NOMO-1 treated with dmso at 0.1 percent for 144 hours (cell line): ENCODE results near the gene CCDC85C.

ENCODE experiments used
- DNase-seq: peaks from one replicate; lab custom pipeline; 2025; ENCODE audit not compliant: unreplicated experiment; lab: John Stamatoyannopoulos, UW

Gene CCDC85C

DNA sequence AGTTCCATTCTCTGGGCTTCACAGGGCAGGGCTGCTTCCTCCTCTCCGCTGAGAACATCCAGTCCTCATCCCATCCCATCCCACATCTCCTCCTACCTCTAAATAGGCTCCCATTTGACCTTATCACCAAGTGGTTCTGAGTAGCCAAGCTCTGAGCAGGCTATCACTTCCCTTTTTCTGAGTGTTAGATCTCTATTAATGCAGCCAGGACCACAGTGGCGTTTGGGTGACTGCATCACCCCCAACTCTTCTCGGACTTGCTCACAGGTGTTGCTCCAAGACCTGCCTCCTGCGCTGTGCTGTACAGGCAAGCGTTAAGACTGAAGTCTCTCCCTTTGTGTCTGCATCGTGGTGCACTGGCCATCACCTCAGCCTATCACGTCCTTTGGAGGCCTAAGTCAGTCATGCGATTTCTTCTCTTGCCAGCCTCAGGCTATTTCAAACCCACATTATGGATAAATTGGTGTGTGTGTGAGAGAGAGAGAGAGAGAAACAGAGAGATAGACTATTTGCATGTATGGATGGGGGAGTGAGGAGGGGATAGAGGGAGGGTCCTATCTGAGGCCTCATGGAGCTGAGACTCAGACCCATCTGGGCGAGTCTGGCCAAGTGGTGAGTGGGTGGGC is 28.5 kb upstream of the CCDC85C start:
- DNase-seq, result no peak

- DNase-seq, result no peak
Observed at GRCh38 chr14:99630202-99630601, 26.2 kb upstream of the CCDC85C start.

DNA sequence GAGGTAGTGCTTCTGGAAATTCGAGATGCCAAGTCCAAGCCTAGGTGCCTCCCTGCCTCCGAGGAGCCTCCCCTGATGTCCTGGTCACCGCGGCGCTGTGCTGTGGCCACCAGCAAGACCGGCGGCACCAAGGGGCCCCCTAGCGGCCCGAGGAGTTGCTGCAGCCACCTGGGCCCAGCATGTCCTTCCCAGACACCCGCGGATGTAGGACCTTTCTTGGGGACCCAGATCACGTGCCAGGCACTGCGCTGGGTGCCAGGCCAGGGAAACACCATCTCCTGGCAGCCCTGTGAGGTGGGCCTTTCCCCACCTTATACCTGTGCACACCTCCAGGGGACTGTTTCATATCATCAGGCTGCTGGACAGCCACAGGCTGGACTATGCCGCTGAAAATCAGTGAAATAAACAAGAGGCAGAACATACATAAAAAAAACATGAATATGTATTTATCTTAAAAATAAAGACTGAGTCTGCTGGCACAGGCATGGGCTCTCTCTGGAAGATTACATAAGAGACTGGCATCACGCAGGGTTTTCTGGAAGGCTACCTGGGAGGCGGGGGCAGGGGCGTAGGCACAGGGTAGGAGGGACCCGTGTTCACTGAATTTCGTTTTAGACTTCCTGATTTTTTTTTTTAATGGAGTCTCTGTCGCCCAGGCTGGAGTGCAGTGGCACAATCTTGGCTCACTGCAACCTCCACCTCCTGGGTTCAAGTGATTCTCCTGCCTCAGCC is 25.0 kb upstream of the CCDC85C start:
- DNase-seq, result peak; percentile 35

DNA sequence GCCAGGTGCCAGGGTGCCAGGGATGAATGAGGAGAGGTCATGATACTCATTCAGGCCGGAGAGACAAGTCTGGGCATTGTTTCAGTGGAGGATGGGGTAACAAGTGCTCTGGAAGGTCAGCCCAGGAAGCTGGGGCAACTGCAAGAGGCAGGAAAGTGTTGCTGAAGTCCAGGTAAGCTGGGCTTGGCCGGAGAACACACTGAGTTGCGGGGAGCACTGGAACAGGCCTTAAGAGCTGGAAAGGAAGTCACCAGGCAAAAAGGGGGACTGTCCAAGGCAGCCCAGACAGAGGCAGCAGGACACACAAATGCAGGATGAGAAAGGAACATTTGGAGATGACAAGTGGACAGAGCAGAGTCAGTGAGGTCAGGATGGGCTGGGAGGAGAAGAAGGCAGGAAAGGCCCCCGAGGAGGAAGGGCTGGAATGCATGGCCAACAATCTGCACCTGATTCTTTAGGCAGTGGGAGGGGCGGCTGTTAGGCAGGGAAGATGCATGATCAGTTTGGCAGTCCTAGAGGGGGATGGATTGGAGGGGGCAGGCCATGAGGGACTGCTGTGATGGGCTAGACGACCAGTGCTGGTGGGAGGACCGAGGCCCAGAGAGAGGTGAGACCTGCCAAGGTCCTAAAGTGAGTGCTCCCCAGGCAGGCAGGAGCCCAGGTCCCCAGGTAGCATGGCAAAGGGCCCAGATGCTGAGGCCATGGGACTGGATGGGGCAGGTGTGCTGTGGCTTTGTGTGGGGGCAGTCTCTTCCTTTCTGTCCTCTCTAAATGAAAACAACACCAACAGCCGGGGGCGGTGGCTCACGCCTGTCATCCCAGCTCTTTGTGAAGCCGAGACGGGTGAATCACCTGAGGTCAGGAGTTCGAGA is 23.7 kb upstream of the CCDC85C start:
- DNase-seq, result no peak

DNA sequence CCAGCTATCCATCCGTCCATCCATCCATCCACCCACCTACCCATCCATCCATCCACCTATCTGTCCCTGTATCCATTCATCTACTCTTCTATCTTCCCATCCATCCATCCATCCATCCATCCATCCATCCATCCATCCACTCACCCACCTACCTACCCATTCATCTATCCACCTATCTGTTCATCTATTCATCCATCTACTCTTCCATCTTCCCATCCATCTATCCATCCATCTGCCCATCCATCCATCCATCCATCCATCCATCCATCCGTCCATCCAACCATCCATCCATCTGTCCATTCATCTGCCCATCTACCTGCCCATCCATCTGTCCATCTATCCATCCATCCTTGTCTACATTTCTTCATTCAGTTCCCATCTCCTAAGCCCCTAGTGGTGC is 23.1 kb upstream of the CCDC85C start:
- DNase-seq, result no peak

GRCh38 chr14:99626041-99626648 is 22.1 kb upstream of the CCDC85C start:
- DNase-seq, result no peak

DNA sequence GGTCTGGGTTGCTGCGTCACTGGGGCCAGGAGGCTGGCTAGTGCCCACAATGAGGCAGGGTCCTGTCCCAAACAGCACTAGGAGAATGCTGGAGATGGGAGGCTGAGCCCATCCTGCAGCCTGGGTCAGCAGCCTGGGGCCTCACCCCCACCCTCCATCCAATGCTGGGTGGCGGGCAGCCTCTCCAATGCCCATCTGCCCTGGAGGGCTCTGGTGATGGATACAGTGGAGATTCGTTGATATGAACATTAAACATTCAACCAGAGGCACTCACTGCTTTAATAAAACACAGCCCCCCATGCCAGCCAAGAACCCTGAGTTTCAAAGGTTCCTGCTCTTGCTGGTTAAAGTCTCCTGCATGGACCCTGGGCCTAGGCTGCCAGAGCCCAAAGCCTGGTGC is 21.5 kb upstream of the CCDC85C start:
- DNase-seq, result no peak

- DNase-seq, result no peak
Observed at GRCh38 chr14:99624971-99625370, 21.0 kb upstream of the CCDC85C start.

DNA sequence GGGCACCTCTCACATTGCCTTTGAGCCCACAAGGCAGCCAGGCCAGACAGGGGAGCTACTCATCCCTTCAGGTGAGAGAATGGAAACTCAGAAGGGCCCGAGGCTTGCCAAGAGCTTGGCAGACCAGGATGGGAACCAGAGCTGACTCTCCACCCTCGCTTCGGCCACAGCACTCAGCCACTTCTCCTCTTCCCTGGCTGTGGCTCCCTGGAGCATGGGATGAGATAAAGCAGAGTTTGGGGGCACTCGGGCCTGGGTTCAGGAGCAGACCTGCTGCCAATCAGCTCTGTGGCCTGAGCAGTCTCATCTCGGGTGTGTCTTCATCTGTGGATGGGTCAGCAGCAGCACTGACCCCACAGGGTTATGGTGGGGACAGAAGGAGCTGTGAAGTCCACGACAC is 20.0 kb upstream of the CCDC85C start:
- DNase-seq, result no peak

DNA sequence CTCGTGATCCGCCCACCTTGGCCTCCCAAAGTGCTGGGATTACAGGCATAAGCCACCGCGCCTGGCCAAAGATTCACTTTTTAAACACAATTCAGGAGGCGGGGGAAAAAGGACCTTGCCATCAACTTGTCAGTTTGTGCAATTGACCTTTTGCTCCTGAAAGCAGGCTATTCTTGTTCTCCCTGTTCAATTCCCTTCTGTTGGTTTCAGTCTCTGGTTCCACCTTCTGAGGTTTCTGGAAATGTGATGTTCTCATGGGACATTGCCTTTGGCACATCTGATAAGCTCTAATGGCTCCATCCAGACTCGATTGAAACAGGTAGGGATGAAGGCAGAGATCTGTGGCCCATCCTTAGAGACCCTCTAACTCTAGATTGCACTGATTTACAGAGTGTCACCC is 17.9 kb upstream of the CCDC85C start:
- no peak for DNase-seq

DNA sequence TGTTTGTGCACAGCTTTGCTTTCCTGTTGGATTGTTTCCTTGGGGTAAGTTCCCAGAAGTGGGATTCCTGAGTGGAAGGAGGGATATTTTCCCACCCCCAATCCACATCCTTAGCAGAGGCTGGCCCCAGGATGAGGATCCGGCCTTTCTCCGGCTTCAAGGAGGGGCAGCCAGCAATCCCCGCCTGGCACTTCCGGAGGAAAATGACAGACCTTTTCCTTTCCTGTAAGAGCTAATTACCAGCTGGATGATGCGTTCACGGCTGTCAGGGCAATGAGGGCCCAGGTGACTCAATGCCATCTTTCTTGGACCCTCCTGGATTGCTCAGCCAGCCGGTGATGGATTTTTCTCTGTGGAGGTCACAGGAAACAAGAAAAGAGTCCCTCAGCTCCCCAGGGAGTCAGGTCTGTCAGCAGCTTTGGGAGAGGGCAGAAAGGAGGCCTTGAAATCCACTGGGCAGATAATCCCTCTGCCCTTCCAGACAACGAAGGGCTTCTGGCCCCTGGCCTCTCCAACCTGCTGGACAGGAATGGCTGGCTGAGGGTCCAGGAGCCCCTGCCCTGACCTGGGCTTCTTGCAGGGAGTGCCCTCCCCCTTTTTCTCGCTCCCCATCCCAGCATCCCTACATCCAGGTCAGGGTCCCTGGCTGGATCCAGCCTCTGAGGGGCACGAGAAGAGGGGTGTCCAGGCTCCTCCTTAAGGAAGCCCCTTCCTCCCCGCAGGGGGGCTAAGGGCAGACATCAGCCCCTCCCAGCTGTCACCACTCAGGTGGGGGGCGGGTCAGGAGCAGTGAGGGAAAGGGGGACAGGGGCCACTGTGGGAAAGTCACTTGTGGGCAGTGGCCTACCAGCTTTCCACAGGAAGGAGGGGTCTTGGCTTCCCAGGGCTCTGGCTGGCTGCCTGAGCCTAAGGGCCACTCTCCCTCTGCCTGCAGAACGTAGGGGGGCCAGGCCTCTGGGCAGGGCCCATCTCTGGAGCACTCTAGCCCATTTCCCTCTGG is 16.1 kb upstream of the CCDC85C start:
- no peak for DNase-seq

- no peak for DNase-seq
Observed at GRCh38 chr14:99616832-99617800, 13.1 kb upstream of the CCDC85C start.

DNA sequence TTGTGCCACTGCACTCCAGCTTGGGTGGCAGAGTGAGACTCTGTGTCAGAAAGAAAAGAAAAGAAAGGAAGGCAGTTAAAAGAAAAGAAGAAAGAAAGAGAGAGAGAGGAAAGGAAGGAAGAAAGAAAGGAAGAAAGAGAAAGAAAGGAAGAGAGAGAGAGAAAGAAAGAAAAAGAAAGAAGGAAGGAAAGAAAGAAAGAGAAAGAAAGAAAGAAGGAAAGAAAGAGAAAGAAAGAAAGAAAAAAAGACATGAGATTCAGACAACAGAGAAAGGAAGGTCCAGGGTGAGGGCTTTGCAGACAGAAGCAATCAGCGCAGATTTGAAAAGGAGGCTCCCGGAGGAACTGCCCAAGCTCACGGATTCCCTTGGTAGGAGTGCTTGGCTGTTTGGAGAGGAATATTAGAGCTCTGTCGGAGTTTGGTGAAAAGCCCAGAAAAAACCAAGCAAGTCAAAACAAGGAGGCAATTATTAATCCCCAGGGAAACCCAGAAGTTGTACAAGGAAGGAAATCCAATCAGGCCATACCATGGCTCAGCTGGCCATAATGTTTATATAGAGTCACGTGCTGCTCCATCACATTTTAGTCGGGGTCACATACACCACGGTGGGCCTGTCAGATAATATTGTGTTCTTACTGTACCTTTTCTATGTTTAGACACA is 11.6 kb upstream of the CCDC85C start:
- DNase-seq, result no peak

GRCh38 chr14:99612738-99613330 is 8.8 kb upstream of the CCDC85C start:
- DNase-seq, result no peak

- DNase-seq, result no peak
Observed at GRCh38 chr14:99612071-99612737, 8.2 kb upstream of the CCDC85C start.

DNA sequence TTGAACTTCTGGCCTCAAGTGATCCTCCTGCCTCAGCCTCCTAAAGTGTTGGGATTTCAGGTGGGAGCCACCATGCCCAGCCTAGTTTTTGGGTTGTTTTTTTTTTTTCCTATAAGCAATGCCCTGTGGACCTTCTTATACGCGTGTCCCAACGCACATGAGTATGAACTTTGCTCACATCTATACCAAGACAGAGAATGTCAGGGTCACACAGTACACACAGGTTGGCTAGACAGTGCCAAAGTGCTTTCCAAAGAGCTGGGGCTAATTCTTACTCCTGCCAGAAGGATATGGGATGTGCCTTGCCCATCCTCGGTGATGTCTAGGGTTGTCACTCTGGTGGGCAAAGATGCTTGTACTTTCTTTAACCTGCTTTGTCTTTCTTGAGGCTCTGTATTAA is 7.6 kb upstream of the CCDC85C start:
- no peak for DNase-seq

DNA sequence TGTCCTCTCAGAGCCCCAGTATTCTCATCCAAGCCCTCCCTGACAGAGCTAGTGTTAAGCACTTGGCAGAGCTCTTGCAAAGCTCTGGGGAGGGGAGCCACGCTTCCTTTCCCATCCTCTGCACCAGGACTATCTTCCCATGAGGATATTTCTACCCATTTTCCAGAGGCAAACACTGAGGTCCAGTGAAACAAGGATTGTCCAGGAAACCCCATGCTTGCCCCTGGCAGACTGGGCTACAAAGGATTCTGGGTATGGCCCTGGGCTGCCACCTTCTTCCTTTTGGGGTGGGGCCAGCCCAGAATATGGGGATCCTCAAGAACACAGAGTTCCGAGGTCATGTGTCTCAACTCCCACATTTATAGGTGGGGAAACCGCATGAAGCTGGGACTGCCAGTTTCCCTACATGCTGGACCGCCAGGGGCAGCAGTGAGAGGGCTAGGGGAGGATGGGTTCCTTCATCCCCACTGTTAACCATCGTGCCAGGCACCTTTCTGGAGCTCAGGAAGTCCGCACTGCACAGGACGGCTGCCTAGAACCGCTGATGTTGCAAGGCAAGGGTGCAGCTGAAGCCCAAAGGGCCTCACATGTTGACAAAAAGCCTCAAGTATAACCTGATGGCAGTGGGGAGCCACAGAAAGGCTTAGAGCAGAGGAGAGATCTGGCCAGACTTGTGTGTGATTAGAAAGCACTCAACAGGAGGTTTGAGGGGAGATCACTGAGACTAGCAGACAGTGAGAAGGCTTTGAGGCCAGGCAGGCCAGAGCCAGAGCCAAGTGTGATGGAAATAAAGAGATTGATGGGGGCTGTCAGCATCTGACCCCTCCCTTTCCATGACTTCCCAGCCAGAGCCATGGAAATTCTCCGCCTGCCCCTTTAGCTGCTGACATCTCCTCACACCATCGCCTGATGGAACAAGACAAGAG is 5.5 kb upstream of the CCDC85C start:
- no peak for DNase-seq
